Esophagus squamous epithelium (tissue), 4 donors: ENCODE data around the gene BPGM.

ENCODE experiments used
- POLR2A ChIP-seq, 4 donors: fragments of 450-650 bp; IDR thresholded peaks; one replicate each; pipeline ENCODE4 v1.6.1; 2017; ENCODE audit warnings: antibody characterized with exemption in 4 of 4, mild to moderate bottlenecking in 4 of 4, moderate library complexity in 3 of 4
- TF ChIP-seq, protein P1 (sequence below), 6 experiments: fragments of 450-650 bp in 4 of 6; fragments of 200-600 bp in 2 of 6; sonication (generic) in 2 of 6; IDR thresholded peaks; one replicate each; pipeline ENCODE4 v1.5.1; 2016 to 2019; ENCODE audit warnings: antibody characterized with exemption in 6 of 6, mild to moderate bottlenecking in 4 of 6, moderate library complexity in 4 of 6

DNA sequence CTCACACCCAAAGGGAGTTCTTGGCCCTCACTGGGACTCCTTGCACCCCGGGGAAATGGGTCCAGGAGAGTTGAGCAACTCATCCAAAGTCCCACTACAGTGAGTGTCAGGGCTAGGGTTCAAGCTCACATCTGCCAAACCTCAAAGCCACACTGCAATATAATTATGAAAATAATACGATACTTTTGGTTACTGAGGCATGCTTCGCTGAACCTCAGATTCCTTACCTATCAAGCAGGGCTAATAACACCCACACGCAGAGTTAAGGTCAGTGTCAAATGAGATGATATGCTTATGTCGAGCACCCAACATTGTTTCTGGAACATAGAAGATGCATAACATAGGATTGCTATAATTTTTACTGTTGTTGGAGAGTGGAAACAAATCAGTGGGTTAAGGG lies 58.2 kb downstream of the BPGM start:
- TF ChIP-seq POLR2A (IDR thresholded peaks at IDR 0.05), result no peak
- TF ChIP-seq, protein P1, sequence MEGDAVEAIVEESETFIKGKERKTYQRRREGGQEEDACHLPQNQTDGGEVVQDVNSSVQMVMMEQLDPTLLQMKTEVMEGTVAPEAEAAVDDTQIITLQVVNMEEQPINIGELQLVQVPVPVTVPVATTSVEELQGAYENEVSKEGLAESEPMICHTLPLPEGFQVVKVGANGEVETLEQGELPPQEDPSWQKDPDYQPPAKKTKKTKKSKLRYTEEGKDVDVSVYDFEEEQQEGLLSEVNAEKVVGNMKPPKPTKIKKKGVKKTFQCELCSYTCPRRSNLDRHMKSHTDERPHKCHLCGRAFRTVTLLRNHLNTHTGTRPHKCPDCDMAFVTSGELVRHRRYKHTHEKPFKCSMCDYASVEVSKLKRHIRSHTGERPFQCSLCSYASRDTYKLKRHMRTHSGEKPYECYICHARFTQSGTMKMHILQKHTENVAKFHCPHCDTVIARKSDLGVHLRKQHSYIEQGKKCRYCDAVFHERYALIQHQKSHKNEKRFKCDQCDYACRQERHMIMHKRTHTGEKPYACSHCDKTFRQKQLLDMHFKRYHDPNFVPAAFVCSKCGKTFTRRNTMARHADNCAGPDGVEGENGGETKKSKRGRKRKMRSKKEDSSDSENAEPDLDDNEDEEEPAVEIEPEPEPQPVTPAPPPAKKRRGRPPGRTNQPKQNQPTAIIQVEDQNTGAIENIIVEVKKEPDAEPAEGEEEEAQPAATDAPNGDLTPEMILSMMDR (IDR thresholded peaks at IDR 0.05), result no peak
